NCI-H1092 (cell line): ENCODE results near the gene DPF3.
"Not testable (repeated sequence)": the region's sequence is repeated elsewhere in the genome, so short reads cannot be mapped to it uniquely, and the experiment has no call there.

Experiments
- DNase-seq: peaks from one replicate; lab custom pipeline; 2025; lab: John Stamatoyannopoulos, UW

The DPF3 gene

DNA sequence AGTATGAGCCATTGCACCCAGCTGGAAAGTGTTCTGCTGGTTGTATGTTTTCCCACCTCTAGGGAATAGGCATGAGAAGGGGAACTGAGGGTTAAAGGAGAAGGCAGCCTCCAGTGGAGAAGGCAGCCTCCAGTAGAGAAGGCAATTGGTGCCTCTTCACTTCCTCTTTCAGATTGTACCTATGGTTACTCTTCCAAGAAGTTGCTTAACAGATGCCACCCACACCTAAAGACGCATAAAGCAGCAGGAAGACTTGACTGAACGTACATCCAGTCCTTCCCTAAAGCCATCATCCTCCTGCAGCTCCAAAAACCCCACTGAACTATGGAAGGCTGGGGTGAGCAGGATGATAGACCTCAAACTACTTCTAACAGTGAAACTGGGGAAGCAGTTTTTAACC, 13.1 kb downstream of the DPF3 start:
- no peak for DNase-seq

DNA sequence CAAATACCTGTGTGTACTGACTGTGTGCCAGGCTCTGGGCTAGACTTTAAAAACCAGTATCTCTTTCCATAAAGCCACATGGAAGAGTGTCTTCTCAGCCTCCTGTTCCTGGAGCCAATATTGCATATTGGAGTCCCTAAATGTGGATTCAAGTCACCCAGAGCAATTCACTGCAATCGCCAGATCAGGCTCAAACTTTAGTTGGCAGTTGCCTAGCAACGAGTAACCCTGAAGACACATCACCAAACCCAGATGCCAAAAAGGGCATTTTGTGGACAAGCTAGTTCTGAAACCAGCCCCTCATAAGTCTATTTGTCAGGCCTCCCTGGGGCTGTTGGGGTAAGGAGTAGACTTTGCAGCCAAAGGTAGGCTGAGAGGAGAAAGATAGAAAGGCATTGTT, 13.7 kb downstream of the DPF3 start:
- DNase-seq: no peak

DNA sequence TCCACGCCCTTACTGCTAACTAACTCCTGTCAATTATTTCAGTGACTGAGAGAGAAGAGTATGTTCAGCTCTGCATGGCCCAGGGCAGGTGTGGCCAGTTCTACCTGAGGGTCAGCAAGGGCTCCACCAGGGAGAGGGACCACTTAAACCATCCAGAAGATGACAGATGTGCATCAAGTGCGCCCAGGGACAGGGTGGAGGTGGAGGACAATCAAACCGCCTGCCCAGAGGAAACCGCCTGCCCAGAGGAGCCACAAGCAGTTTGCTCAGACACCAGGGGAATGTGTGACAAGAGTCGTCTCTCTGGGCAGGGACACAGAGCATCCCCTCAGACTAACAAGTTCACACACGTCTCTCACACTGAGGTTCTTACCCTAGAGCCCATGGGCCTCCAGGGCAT, 14.5 kb downstream of the DPF3 start:
- DNase-seq: no peak

DNA sequence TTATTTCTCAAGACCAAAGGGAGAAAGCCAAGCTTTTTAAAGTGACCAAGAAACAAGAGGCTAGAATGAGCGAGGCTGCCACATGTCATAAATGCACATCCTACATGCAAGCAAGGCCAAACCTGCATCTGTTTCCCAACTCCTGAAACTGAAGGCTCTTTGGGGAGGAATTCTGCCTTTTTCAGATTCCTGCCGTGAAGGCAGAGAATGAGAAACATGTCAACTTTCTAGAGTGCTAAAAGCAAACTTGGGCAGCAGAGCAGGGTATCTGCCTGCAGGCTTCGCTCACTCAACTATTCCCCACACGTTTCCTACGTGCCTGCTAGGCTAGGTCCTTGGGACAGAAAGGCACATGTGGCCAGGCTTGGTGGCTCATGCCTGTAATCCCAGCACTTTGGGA, 15.2 kb downstream of the DPF3 start:
- DNase-seq: no peak

DNA sequence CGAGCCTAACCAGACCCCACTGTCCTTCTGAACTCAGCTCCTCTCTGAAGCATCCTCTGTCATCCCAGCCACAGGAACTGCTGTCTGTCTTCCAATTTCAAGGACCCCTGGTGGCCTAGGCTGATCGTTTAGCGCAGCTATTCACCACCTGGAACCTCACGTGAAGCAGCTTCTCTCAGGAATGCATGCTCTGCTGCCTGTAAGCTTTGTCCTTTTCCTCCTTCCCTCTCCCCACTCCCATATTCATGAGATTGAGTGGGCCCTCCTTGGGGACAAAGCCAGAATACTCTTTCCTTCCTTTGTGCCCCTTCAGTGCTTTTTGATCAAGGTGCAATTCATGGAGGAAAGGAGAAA, 17.2 kb downstream of the DPF3 start:
- DNase-seq: no peak

DNA sequence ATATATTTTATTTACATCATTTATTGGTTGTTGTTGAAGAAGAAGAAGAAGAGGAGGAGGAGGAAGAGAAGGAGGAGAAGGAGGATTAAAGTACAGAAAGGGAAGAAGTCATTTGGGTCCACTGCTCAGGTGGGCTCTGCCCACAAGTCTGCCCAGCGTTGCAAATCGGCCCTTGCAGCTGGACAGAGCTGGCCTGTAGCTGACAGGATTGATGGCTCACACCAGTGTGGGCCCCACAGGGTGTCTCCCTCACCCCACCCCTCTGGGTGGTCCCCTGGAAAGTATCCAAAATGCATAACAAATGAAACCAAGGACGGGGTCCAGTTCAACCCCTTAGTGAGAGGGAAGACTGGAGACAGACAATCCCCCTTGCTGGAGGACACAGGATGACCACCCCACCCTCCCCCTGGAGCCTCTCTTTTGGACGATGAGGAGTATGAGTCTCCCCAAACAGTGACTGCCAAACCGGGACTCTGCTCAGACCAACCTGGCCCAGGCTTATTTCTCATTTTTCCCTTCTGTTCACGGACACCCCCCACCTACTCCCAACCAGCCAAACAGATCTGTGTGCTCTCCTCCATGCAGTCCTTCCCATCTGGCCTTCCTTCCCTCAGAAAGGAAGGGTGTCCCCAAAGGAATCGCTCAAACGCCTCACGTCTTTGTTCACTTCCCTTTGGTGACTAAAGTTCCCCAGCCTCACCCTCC, 17.7 kb downstream of the DPF3 start:
- no peak for DNase-seq

DNA sequence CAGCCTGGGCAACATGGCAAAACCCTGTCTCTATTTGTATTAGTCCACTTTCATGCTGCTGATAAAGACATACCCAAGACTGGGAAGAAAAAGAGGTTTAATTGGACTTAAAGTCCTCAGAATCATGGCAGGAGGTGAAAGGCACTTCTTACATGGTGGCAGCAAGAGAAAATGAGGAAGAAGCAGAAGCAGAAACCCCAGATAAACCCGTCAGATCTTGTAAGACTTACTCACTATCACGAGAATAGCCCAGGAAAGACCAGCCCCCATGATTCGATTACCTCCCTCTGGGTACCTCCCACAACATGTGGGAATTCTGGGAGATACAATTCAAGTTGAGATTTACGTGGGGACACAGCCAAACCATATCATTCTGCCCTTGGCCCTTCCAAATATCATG, 23.0 kb downstream of the DPF3 start:
- not testable (repeated sequence) for DNase-seq

DNA sequence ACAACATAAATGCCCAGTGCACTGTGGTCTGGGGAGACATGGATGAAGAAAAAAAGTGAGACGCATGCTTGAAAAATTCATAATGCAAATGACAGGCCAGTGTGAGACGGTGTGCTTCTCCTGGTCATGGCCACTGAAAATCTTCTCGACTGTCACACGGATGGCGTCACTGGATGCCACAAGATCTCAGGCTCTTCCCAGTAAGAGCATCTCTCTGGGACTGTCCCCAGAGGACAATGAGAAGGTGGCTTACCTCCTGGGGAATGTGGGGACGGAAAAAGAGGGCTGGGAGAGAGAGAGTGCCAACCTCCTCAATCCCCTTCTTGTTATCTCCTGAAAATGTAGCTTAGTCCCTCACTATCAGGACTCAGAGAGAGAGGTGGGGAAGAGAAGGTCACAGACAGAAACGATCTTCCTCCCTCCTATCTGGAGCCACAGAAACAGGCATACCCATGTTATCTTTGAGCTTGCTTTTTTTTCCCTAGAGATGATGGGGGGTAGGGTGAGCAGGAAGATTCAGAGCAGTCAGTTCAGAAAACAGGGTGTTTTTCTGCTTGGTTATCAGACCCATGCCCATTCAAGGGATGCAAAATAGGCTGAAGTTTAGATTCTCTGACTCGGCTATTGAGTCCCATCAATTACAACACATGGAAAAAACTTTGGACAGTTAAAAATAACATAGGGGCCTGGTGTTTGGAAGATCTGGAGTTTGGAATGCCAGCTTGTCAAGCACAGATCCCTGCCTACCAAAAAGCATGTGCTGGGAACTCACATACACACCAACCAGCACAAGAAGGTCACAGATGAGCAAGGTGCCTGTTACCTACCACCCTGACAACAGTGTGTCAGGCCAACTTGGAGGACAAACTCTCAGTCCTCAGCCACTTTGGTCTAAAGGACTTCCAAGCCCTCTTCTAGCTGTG, 24.2 kb downstream of the DPF3 start:
- DNase-seq: no peak

DNA sequence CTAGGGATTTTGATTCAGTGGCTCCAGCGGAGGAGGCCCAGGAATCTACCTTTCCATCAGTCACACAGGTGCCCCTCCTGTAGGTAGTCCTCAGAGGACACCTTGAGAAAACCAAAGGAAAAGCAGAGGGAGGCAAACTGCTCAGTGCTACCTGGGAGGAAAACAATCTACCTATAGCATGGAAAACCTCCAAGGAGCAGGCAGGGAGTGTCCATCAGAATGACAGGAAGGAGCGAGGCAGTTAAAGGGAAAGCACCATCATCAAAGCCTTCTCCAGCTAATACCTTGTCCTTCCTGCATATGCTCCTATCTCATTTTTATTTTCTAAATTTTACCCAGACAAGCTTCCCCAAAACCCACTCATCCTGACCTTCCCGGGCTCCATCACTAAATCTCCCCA, 25.4 kb downstream of the DPF3 start:
- no peak for DNase-seq

DNA sequence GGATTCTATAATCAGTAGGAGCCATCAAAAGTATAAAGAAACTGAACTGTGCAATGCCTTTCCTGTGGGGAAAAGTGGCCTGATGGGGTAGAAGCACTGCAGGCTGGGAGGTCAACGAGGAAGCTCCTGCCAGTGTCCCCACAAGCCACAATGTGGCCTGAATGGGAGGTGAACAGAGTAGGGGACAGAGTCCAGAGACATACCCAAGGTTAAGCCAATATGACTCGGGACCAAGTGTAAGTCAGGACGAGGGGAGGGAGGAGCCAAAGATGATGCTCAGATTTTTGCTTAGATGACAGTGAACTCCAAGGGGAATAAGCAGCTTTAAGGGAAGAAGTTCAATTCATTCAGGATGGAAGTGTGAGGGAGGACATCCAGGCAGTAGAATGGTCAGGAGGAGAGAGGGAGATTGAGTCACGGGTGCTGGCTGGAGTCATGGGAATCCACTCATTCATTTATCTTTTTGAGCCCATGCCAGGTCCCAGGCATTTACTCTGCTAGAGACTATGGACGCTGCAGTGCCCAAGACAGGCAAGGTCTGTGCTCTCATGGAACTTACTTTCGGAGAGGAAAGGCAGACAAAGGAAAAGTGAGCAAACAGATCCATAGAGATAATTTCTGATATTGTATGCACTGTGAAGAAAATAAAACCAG, 29.1 kb downstream of the DPF3 start:
- DNase-seq: no peak

DNA sequence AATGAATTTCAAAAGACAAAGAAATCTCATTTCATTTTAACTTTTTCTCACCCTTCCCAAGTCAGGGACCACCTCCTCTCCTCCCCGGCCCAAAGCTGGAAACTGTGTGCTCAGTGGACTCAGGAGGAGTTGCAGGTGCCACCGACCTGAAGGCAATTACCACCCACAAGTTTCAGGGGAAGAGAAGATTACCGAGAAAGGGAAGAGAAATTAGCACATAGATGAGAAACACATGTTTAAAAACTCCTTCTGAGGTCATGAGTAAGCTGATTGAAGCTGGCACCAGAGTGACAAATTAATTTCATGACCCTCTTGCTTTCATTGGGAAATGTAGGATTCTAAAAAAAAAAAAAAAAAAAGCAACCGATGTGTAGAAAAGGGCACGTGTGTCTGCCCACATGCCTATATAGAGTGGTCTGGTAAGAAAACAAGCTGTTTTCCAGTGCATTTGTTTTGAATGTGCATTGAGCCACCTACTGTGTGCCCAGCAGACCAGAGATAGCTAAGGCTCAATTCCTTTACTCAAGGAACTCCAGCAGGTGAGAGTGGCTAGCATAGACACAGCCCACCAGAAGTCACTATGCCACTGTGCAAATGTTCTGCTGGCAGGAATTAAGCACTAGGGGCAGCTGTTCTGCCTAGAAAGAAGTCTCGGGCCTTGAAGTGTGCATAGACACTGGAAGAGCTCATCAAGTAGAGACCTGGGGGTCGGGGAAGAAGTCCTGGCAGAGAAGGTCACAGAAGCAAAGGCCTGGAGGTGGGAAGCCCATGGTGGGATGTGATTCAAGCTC, 30.5 kb downstream of the DPF3 start:
- no peak for DNase-seq

DNA sequence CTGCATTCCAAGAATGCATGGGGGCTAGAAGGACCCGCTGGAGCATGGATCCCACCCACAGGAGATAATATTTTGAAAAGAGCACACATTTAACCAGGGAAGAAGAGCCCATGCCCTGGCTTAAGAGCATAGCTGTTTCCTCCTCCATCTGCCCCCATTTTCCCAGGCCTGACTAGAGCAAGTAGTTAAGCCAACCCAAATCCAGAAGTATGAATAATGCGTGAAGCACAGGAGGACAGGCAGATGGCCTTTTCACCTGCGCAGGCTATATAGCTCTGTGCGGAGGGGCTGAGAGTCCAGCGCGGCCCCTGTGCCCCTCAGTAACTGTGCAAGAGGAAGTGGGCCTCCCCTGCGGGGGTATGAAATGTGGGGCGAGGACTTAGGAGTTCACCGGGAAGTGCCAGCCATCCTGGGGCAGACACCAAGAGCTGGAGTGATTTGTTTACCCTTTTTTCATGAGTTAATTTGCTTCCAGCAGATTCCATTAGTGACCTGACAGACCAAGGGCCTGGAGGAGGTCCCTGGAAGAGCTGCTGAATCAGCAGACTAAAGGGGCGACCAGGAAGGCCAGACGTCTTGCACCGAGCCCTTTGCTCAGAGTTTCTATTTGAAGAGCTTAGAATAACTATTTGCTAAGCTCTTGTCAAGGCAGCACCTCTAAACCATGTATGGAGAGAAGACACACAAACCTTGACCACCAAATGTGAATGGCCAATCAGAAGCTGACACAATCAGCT, 37.2 kb downstream of the DPF3 start:
- DNase-seq: no peak

DNA sequence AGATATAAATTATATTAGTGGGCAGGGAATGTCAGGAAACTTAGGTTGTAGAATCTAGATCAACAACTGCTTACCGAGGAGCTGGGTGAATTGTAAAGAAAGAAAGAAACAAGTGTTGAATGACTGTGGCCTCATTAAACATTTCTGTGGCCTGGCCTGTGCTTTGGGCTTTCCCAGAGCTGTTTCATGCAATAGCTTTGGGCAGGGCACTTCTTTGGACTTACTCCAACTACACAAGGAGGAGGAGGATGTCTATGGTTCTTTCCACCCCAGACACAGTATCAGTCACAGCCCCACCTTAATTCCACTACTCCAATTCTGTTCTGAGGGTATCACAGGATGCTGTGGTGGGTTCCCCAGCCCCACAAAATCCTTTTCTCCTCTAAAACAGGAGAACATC, 38.0 kb downstream of the DPF3 start:
- DNase-seq: no peak

DNA sequence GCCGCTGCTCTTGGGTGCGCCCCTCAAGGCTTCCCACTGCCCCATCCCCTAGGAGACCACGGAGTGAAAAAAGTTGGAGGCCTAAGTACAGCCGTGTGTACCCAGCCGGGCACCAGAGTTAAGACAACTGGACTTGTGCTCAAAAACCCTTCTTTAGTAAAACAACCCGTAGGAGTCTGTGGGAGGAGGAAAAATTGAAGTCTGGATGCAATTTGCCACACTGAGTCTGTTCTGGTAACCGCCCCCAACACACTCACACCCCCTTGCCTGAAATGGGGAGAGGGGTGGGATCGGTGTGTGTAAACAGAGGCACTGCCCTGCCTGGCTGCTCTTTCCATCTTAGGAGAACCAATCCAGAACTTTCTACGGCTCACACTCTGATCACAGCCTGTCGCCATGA, 41.7 kb downstream of the DPF3 start:
- DNase-seq: no peak

DNA sequence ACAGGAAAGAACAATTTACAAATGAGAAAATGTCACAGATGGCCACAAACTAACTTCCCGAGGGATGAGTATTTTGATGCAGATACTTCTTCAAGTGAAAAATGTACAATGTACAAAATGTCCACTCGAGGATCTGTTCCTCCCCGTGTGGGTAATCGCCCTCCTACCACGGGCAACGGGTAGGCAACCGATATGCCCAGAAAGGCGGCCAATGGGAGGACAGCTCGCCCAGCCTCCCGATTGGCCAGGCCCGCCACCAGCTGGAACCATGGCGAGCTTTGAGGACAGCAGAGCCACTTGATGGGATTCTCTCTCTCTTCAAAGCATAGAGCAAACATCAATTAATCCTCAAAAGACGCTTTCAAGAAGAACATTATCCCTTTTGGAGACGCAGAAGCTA, 42.3 kb downstream of the DPF3 start:
- no peak for DNase-seq

DNA sequence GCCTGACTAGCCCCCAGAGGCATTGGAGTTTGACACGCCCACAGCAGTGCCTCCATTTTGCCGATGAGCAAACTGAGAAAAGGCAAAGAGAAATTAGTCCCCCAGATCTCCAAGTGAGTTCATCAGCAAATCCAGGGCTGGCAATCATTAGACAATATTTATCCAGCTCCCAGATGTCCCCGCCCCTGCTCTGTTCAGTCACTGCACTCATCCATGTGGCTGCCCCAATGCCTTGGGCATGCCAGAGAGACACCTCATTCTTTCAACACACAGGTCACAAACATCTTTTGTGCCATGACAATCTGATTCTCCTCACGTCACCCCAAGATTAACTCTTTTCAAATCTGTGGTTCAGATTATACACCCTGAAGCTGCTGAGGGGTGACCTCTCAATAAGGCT, 43.5 kb downstream of the DPF3 start:
- DNase-seq: no peak

DNA sequence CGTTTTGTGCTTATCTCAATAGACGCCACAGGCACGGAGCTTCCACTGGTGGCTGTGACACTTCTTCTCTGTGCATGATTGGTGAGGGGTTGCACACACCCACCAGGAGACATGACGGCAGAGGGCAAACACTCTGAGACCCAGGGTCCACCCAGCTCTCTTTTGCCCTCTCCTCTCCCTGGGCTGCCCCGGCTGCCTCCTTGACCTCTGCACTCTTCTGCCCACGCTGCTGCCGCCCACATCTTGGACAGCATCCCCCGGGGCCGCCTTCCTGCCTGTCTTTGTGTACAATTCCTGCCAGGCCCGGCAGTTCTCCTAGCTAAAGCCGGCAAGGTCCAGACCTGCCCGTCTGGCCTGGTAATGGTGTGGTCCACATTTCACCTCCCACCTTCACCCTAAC, 44.7 kb downstream of the DPF3 start:
- DNase-seq: no peak

DNA sequence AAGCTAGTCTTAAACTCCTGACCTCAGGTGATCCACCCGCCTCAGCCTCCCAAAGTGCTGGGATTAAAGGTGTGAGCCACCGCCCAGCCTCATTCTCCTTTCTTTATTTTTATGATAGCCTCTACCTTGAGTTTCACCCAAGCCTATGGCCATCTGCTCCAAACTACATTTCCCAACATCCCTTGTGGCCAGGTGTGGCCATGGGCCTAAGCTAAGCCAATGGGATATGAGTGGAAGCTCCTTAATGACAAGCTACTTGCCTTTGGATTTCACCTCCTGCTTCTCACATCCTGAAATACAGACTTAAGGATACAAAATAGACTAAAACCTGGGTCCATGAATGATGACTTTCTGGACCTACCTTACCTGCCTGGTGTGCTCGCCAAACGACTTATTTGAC, 46.2 kb downstream of the DPF3 start:
- no peak for DNase-seq

DNA sequence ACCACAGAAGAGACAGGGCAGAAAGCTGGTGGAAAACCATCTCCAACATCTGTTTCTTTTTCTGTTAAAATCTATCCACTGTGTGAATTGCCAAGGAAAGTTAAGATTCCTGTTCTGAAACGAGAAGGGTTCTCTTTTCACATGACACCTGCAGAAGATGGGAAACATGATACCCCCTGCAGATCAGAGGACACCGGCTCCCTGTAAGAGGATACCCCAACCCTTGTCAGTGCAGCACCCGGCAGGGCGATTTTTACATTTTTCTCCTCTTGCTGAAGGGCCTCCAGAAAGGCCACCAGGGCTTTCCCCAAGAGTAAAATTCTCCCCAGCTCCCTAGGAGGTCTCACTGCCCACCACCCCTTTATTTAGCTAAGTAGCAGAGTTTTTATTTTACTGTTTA, 48.2 kb downstream of the DPF3 start:
- no peak for DNase-seq

DNA sequence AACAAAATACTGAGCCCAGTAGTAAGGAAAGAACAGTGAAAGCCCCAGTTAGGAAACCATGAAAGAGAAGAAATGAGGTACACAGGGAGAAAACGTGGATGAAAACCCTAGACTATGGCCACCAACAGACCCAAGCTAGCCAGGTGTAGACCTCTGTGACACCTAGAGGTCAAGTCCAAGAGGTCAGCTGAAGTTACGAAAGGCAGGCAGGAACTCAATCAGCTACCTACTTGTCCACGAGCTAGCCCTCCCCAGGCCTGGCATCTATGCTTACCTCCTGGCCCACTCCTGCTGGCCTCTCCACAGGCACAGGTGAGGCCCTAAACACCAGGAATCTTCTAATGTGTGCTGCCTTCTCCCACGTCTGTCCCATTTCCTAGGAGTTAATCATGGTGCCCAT, 48.7 kb downstream of the DPF3 start:
- no peak for DNase-seq

DNA sequence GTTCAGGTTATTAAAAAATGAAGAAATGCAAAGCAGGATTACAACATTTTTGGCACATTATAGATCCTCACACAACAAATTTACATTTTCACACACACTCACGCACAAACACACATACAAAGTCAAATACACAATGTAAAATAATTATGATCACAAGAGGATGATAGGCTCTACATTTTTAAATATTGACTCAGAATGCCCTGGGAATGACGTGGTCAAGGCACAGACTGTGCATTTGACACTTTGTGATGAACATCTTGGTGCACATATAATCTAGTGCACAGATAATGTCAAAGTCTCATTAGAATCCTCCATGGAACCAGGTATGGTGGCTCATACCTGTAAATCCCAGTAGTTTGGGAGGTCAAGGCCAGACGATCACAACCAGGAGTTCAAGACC, 49.4 kb downstream of the DPF3 start:
- DNase-seq: no peak
